HepG2 (cell line): Measurements from ENCODE around the gene VPS13D. TPM values are rescaled to one million over a fixed set of nuclear protein-coding genes. Genes with fewer than 3 reads are reported as not detected.
A peak's percentile ranks its signal among the peaks of the same experiment; 100 is the strongest.

Experiments used
- ATAC-seq: fragments of 200-7000 bp; cut with Tn5 transposase; 3 replicates; pipeline ENCODE4 v1.9.1; 2020; ENCODE audit warnings: mild to moderate bottlenecking, moderate library complexity
- BruUV-seq: library from RNA; stranded (reverse); fragments of 400-500 nt; replicated peaks from 2 replicates; lab custom pipeline; 2021; lab: Mats Ljungman, UMichigan
- CTCF ChIA-PET: fragments of 300-600 bp; formaldehyde crosslinking; extraction: SDS; loops from one replicate; lab custom pipeline; 2021; ENCODE audit warnings: low total read pairs, inconsistent platforms, low intra/inter-chr PET ratio; lab: Yijun Ruan, JAX
- POLR2A ChIA-PET: fragments of 350-600 bp; sonication (Branson Sonifier 250); formaldehyde crosslinking; loops from one replicate; lab custom pipeline; 2020; ENCODE audit warnings: antibody characterized with exemption, inconsistent platforms; lab: Yijun Ruan, JAX
- DNase-seq: peaks from one replicate; pipeline ENCODE4 v3.0.0-alpha.2; 2015; ENCODE audit warnings: low spot score
- FAIRE-seq: peaks from 3 replicates; lab custom pipeline; 2011; peaks lifted over from hg19 to GRCh38; lab: Jason Lieb, UNC
- H2AFZ ChIP-seq: one replicate; pipeline ENCODE4 v1.6.1; 2011; ENCODE audit warnings: low read length, inconsistent platforms
- H3K27ac ChIP-seq: fragments of 300-600 bp; 3 replicates; pipeline ENCODE4 v1.8.0; 2011; ENCODE audit warnings: mixed run types, mild to moderate bottlenecking, mixed read lengths, low read length, inconsistent platforms; ENCODE audit not compliant: insufficient read depth; ENCODE audit errors: extremely low read length
- H3K27me3 ChIP-seq, 2 experiments: fragments of 200-600 bp in 1 of 2; 2 replicates in 1 of 2; 3 replicates in 1 of 2; pipeline versions ENCODE4 v1.6.0 to v1.8.0; 2011; ENCODE audit warnings: low read length in 2 of 2, mild to moderate bottlenecking in 2 of 2, moderate library complexity in 2 of 2, inconsistent platforms in 1 of 2; ENCODE audit not compliant: insufficient read depth in 2 of 2, control insufficient read depth in 1 of 2
- H3K36me3 ChIP-seq, 2 experiments: fragments of 200-600 bp in 1 of 2; replicated peaks in 1 of 2; 2 replicates in 1 of 2; 3 replicates in 1 of 2; pipeline versions ENCODE4 v1.5.1 to v1.8.0; 2011; ENCODE audit warnings: low read length in 2 of 2, inconsistent platforms in 1 of 2; ENCODE audit not compliant: insufficient read depth in 2 of 2, control insufficient read depth in 1 of 2
- H3K4me1 ChIP-seq: 2 replicates; pipeline ENCODE4 v1.5.1; 2012; ENCODE audit warnings: low read length, inconsistent platforms; ENCODE audit not compliant: insufficient read depth
- H3K4me2 ChIP-seq: 2 replicates; pipeline ENCODE4 v1.6.0; 2011; ENCODE audit warnings: low read depth, low read length, inconsistent platforms
- H3K4me3 ChIP-seq, 3 experiments: fragments of 200-600 bp in 1 of 3; sonication (generic), shearing (Covaris generic) in 1 of 3; replicated peaks in 1 of 3; 2 replicates each; pipeline ENCODE4 v1.5.1; 2011 to 2016; ENCODE audit warnings: low read length in 3 of 3, inconsistent platforms in 2 of 3, low read depth in 2 of 3, mild to moderate bottlenecking in 2 of 3, control low read depth in 1 of 3, mixed read lengths in 1 of 3; ENCODE audit not compliant: insufficient read depth in 1 of 3
- H3K79me2 ChIP-seq: one replicate; pipeline ENCODE4 v1.6.1; 2011; ENCODE audit warnings: low read length, inconsistent platforms; ENCODE audit not compliant: insufficient read depth
- H3K9ac ChIP-seq: 2 replicates; pipeline ENCODE4 v1.6.0; 2011; ENCODE audit warnings: mild to moderate bottlenecking, low read depth, low read length, inconsistent platforms; ENCODE audit not compliant: insufficient read depth
- H3K9me3 ChIP-seq: 2 replicates; pipeline ENCODE4 v1.5.1; 2012; ENCODE audit warnings: mild to moderate bottlenecking, low read length
- H4K20me1 ChIP-seq: 2 replicates; pipeline ENCODE4 v1.6.0; 2011; ENCODE audit warnings: inconsistent platforms, mild to moderate bottlenecking, low read length, moderate library complexity; ENCODE audit not compliant: insufficient read depth
- FOXO1 ChIP-seq: sonication (generic); formaldehyde crosslinking; IDR thresholded peaks from 2 replicates; pipeline ENCODE4 v1.4.0; 2020; ENCODE audit warnings: missing genetic modification reagents
- FOXP1 ChIP-seq, 2 experiments: fragments of 450-650 bp in 1 of 2; IDR thresholded peaks; 2 replicates each; pipeline ENCODE4 v1.6.1; 2017 to 2018; ENCODE audit warnings: antibody characterized with exemption in 1 of 2
- HNF4G ChIP-seq, 2 experiments: sonication (generic) in 1 of 2; formaldehyde crosslinking in 1 of 2; IDR thresholded peaks; 2 replicates each; pipeline versions ENCODE4 v1.4.0 to v1.6.1; 2011 to 2020; ENCODE audit warnings: borderline replicate concordance in 2 of 2, low read depth in 2 of 2, mild to moderate bottlenecking in 2 of 2, low read length in 1 of 2, missing genetic modification reagents in 1 of 2, moderate library complexity in 1 of 2
- IRF2 ChIP-seq: IDR thresholded peaks from 2 replicates; pipeline ENCODE4 v1.6.1; 2018; ENCODE audit warnings: missing genetic modification reagents, missing compliant biosample characterization
- KLF9 ChIP-seq: IDR thresholded peaks from 2 replicates; pipeline ENCODE4 v1.6.1; 2016; ENCODE audit warnings: low read depth
- SP1 ChIP-seq, 2 experiments: fragments of 450-650 bp in 1 of 2; sonication (generic) in 1 of 2; formaldehyde crosslinking in 1 of 2; IDR thresholded peaks; 2 replicates each; pipeline versions ENCODE4 v1.4.0 to v1.6.1; 2016 to 2020; ENCODE audit warnings: missing genetic modification reagents in 1 of 2
- TARDBP ChIP-seq: sonication (generic); formaldehyde crosslinking; IDR thresholded peaks from 2 replicates; pipeline ENCODE4 v1.8.0; 2022; ENCODE audit warnings: mild to moderate bottlenecking, missing genetic modification reagents
- ZNF567 ChIP-seq: sonication (generic); formaldehyde crosslinking; IDR thresholded peaks from 2 replicates; pipeline ENCODE4 v1.8.1; 2023; ENCODE audit warnings: mild to moderate bottlenecking, missing genetic modification reagents, borderline replicate concordance
- ZNF652 ChIP-seq: IDR thresholded peaks from 2 replicates; pipeline ENCODE4 v1.6.1; 2016; ENCODE audit warnings: low read depth, borderline replicate concordance
- WGBS: methylation state at CpG from one replicate; pipeline ENCODE4 v1.1.6; 2017; ENCODE audit warnings: low lambda C conversion rate; 5-methylcytosine and 5-hydroxymethylcytosine counted together
- in situ Hi-C: cut with HindIII; loops from 2 replicates; pipeline ENCODE4 v1.10.0; 2017; ENCODE audit warnings: low pct_unique_long_range_greater_than_20kb; ENCODE audit not compliant: extremely low pct_ligation_motif_present
- intact Hi-C: fragments of 100-400 bp; cut with micrococcal nuclease; formaldehyde crosslinking; loops from one replicate; pipeline ENCODE4 v1.10.0; 2022; ENCODE audit not compliant: unreplicated experiment
- polyA plus RNA-seq, 8 experiments: library from polyadenylated mRNA; depleted of rRNA in 3 of 8; stranded (reverse) in 7 of 8; unstranded in 1 of 8; fragments of >200 nt; fragmentation: Illumina TruSeq in 4 of 8; extraction: Trizol in 4 of 8; gene quantifications; 2 replicates each; pipeline versions ENCODE4 v1.2.1 to v1.2.3, GENCODE V29; 2011 to 2016; ENCODE audit warnings: low read depth in 4 of 8, missing spikeins in 1 of 8, mixed read lengths in 1 of 8; ENCODE audit not compliant: insufficient read depth in 1 of 8
- total RNA-seq, 5 experiments: library from RNA; depleted of rRNA; stranded (reverse); fragments of >200 nt; fragmentation: Illumina TruSeq; extraction: Trizol; gene quantifications; 2 replicates each; pipeline ENCODE4 v1.2.3, GENCODE V29; 2016; ENCODE audit warnings: low read depth in 1 of 5
- TF ChIP-seq, protein P1 (sequence below): sonication (generic); formaldehyde crosslinking; IDR thresholded peaks from 2 replicates; pipeline ENCODE4 v1.8.0; 2022; ENCODE audit warnings: missing genetic modification reagents, mild to moderate bottlenecking, moderate library complexity, borderline replicate concordance
- TF ChIP-seq, protein P2 (sequence below): sonication (generic); formaldehyde crosslinking; IDR thresholded peaks from 2 replicates; pipeline ENCODE4 v1.4.0; 2020; ENCODE audit warnings: missing genetic modification reagents
- TF ChIP-seq, protein P3 (sequence below): sonication (generic); IDR thresholded peaks from 2 replicates; pipeline ENCODE4 v1.6.1; 2016; ENCODE audit warnings: low read depth, borderline replicate concordance

The VPS13D gene
- total and polyA plus RNA-seq, 2 of the 13 experiments (the other 11 are each of a cell fraction or from before 2014, with no cell fraction given) = 8.6 to 13.9 TPM

DNA sequence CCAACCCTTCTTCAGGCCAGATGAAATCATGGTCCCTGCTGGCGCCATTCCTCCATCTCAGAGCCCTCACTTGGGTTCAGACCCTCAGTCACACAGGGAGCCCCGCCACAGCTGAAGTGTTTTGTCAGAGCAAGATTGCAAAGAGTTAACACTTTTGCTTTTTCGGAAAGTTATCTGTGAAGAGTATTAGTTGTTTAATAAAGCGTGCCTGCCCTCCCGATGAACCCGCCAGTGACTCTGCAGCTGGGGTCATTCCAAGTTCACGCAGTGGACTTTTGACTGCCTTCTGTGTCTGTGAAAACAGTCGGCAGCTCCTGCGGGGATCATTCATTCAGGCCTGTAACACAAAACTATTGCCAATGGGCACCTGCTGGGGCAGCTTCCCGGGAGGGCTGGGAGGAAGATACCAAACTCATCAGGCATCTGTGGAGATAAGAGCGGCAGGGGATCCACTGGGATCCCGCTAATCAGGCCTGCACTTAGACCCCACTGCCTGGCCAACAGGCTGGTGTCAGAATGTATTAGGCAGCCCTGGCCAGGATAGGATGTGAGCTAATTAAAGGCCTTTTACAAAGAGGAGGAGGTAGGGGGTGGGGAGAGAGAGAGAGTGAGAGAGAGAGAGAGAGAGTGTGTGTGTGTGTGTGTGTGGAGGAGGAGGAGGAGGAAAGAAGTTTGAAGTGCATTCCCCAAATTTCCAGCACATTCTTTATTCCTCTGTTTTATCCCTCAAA, 203.7 kb downstream of the VPS13D start (continued):
- TF ChIP-seq, protein P1, sequence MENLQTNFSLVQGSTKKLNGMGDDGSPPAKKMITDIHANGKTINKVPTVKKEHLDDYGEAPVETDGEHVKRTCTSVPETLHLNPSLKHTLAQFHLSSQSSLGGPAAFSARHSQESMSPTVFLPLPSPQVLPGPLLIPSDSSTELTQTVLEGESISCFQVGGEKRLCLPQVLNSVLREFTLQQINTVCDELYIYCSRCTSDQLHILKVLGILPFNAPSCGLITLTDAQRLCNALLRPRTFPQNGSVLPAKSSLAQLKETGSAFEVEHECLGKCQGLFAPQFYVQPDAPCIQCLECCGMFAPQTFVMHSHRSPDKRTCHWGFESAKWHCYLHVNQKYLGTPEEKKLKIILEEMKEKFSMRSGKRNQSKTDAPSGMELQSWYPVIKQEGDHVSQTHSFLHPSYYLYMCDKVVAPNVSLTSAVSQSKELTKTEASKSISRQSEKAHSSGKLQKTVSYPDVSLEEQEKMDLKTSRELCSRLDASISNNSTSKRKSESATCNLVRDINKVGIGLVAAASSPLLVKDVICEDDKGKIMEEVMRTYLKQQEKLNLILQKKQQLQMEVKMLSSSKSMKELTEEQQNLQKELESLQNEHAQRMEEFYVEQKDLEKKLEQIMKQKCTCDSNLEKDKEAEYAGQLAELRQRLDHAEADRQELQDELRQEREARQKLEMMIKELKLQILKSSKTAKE (CRISPR knock-in tag) = peak; percentile 95
- TF ChIP-seq HNF4G (IDR thresholded peaks at IDR 0.05; ENCODE audit: borderline replicate concordance, low read depth, low read length) = peak; percentile 67
- TF ChIP-seq HNF4G (CRISPR knock-in tag; IDR thresholded peaks at IDR 0.05; ENCODE audit: borderline replicate concordance, low read depth) = peak; percentile 72; the same call in 1 of the 2 replicates
- no peak for TF ChIP-seq ZNF567 (CRISPR knock-in tag)
- TF ChIP-seq SP1 (IDR thresholded peaks at IDR 0.05) = no peak
- TF ChIP-seq SP1 (CRISPR knock-in tag; IDR thresholded peaks at IDR 0.05) = 0 out of 2 replicates have a peak, but pooled peaks have one; percentile 14
- peak; percentile 24; the same call in 1 of the 2 replicates for TF ChIP-seq KLF9 (CRISPR knock-in tag)
- TF ChIP-seq FOXO1 (CRISPR knock-in tag) = peak; percentile 65; the same call in 1 of the 2 replicates
- TF ChIP-seq IRF2 (CRISPR knock-in tag) = peak; percentile 54; the same call in 1 of the 2 replicates
- peak; percentile 87 for TF ChIP-seq ZNF652 (CRISPR knock-in tag)

DNA sequence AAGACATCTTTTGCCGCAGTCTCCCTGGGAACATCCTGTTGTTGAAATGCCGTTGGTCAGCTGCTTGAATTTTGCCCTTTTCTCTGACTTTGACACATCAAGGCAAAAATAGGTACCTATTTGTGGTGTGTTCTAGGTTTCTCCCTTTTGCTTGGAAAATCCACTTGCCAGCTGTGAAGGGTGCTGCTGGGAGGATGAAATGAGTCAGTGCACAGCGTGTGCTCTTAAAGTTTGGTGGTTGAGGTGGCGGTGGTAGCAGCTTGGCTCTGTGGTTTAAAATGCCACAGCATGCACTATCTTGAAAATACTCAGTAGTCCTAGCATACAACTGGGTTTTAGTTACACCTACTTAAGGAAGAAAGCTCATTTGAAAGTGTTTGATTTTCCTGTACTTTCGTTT, 204.3 kb downstream of the VPS13D start:
- Histone ChIP-seq H3K4me1 (peaks cover 69% of the 10 kb centered on the region), H3K9ac (no peak overlapping the region), H3K79me2 (no peaks in the 10 kb centered on the region), H3K27me3 (no peaks in the 10 kb centered on the region), H3K4me3 (no peak overlapping the region), H2AFZ (no peak overlapping the region), H3K27ac (no peak overlapping the region), H3K9me3 (no peaks in the 10 kb centered on the region), H4K20me1 (no peaks in the 10 kb centered on the region), H3K36me3 (no peaks in the 10 kb centered on the region; a peak in 1 of 5 replicates), H3K4me2 (no peak overlapping the region)
- ChIA-PET CTCF (no interaction called here), POLR2A (interaction anchor here (1.1 to 2.2 kb wide), 2 partner anchors 182 to 185 kb away, joined by 3 to 8 read pairs; no protein-coding TSS in a partner anchor)
- intact Hi-C loops (loop anchor here (5.0 kb wide), 1 partner anchor 93 kb away; no protein-coding TSS in a partner anchor), in situ Hi-C loops (no loop called here)
- ATAC-seq (no peak), FAIRE-seq (no peak), DNase-seq (no peak)
- 82% methylated on average over 5 of the region's 5 CpGs for WGBS
- TF ChIP-seq TARDBP (no peak), FOXP1 (IDR thresholded peaks at IDR 0.05) (no peak), FOXP1 (CRISPR knock-in tag; IDR thresholded peaks at IDR 0.05) (no peak)
- TF ChIP-seq, protein P2, sequence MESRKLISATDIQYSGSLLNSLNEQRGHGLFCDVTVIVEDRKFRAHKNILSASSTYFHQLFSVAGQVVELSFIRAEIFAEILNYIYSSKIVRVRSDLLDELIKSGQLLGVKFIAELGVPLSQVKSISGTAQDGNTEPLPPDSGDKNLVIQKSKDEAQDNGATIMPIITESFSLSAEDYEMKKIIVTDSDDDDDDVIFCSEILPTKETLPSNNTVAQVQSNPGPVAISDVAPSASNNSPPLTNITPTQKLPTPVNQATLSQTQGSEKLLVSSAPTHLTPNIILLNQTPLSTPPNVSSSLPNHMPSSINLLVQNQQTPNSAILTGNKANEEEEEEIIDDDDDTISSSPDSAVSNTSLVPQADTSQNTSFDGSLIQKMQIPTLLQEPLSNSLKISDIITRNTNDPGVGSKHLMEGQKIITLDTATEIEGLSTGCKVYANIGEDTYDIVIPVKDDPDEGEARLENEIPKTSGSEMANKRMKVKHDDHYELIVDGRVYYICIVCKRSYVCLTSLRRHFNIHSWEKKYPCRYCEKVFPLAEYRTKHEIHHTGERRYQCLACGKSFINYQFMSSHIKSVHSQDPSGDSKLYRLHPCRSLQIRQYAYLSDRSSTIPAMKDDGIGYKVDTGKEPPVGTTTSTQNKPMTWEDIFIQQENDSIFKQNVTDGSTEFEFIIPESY = peak; percentile 30; the same call in 1 of the 2 replicates
- TF ChIP-seq, protein P3, sequence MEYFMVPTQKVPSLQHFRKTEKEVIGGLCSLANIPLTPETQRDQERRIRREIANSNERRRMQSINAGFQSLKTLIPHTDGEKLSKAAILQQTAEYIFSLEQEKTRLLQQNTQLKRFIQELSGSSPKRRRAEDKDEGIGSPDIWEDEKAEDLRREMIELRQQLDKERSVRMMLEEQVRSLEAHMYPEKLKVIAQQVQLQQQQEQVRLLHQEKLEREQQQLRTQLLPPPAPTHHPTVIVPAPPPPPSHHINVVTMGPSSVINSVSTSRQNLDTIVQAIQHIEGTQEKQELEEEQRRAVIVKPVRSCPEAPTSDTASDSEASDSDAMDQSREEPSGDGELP = 0 out of 2 replicates have a peak, but pooled peaks have one; percentile 7
- BruUV-seq = no TSS peak
